H1 (cell line): ENCODE data around the gene EYA4. TPM values are rescaled to one million over a fixed set of nuclear protein-coding genes. Genes with fewer than 3 reads are reported as not detected.

Source experiments
- BCL11A ChIP-seq, 2 experiments: IDR thresholded peaks; one replicate each; pipeline ENCODE4 v1.6.1; 2011; ENCODE audit warnings: low read depth in 2 of 2, low read length in 2 of 2, mild to moderate bottlenecking in 2 of 2
- NRF1 ChIP-seq: IDR thresholded peaks from 2 replicates; pipeline ENCODE4 v1.6.1; 2011; ENCODE audit warnings: mild to moderate bottlenecking, low read depth, low read length, improper control_type of control experiment
- SP4 ChIP-seq: IDR thresholded peaks from 2 replicates; pipeline ENCODE4 v1.6.1; 2012; ENCODE audit warnings: low read length, inconsistent platforms
- polyA plus RNA-seq, 7 experiments: library from polyadenylated mRNA; depleted of rRNA in 3 of 7; stranded (reverse) in 5 of 7; unstranded in 2 of 7; fragments of >200 nt in 5 of 7; fragments of 200-250 nt in 2 of 7; gene quantifications; 1 replicate in 5 of 7; 2 replicates in 1 of 7; 4 replicates in 1 of 7; pipeline versions ENCODE4 v1.2.1 to v1.2.3, GENCODE V29; 2011 to 2013; ENCODE audit warnings: missing spikeins in 2 of 7, mixed read lengths in 2 of 7
- total RNA-seq: library from RNA; stranded (reverse); fragmentation: NEBNext Ultra II Directional; extraction: Animal tissue kit (Norgen Biotek cat#: 25700); gene quantifications from 2 replicates; pipeline ENCODE4 v1.2.1, GENCODE V29; 2021

Gene EYA4
- total and polyA plus RNA-seq, 2 of the 8 experiments (the other 6 are each of a cell fraction or from before 2014, with no cell fraction given) = 0.06 to 0.17 TPM

DNA sequence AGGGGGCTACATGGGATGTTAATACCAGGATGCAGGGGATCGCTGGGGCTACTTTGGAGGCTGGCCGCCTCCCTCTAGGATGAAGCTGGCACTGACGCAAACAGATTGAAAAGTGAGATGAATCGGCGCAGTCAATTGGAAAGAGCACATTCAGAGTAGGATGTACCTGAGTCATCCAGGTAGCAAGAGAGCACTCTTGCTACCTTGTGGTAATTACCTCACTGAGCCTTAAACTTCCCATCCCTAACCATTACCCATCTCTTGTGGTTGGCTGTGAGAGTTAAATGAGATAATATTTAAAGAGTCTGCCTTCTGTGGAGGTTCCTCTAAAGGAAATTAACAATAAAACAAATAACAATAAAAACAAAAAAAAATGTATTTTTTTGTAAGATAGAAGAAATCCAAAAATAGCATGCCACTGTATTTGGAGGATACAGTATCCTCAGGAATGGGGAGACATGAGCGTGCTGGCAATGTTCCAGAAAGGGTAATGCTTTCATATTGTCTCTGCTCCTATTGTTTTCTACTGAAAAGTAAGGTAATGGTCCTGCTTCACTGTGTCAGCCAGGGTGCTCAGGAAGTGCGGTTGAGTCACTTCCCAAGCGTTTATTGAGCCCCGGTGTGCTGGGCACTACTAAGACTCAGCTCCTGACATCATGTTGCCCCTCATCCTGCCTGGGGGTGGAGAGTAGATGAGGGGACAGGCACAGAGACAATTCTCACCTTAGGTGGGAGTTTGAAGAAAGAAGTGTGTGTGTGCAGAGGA is 301.1 kb downstream of the EYA4 start (continued):
- TF ChIP-seq NRF1 (no peak), SP4 (no peak), BCL11A (IDR thresholded peaks at IDR 0.05; ENCODE audit: low read depth in 2 of 2, low read length in 2 of 2) (no peak)
